Subcutaneous adipose tissue (tissue), 4 donors: ENCODE results near the gene SNCB. TPM values are rescaled to one million over a fixed set of nuclear protein-coding genes. Genes with fewer than 3 reads are reported as not detected.

Experiments used
- CTCF ChIP-seq: fragments of 450-650 bp; IDR thresholded peaks from one replicate; pipeline ENCODE4 v1.5.1; 2016; ENCODE audit warnings: low read depth, mild to moderate bottlenecking, control low read depth, antibody characterized with exemption, moderate library complexity
- total RNA-seq, 4 donors: library from RNA; depleted of rRNA; stranded (reverse); fragments of >200 nt; gene quantifications; one replicate each; pipeline ENCODE4 v1.1.0, GENCODE V29; 2016

The SNCB gene
- total RNA-seq, 4 donors from 2014 or later: not detected

GRCh38 chr5:176611435-176611834 is 18.9 kb downstream of the SNCB start:
- no peak for TF ChIP-seq CTCF

- TF ChIP-seq CTCF: no peak
Observed at GRCh38 chr5:176610435-176610773, 19.9 kb downstream of the SNCB start.

- TF ChIP-seq CTCF: no peak
Observed at GRCh38 chr5:176609724-176610434, 20.5 kb downstream of the SNCB start, which contains the start of gene GPRIN1. TSS of gene GPRIN1 (minus strand) at chr5:176610156. CDS start at chr5:176599834, 10,322 bp downstream.

GRCh38 chr5:176608937-176609723 is 21.2 kb downstream of the SNCB start:
- TF ChIP-seq CTCF: no peak

- TF ChIP-seq CTCF: no peak
Observed at GRCh38 chr5:176608142-176608705, 22.1 kb downstream of the SNCB start.

GRCh38 chr5:176606875-176607274 is 23.5 kb downstream of the SNCB start:
- no peak for TF ChIP-seq CTCF

GRCh38 chr5:176606032-176606431 is 24.3 kb downstream of the SNCB start:
- no peak for TF ChIP-seq CTCF
